Memory B cell (primary cell): ENCODE measurements around the gene ACOXL.
A peak's percentile ranks its signal among the peaks of the same experiment; 100 is the strongest.

ENCODE experiments used
- ATAC-seq: fragments of 150-1000 bp; cut with Tn5 transposase; 2 replicates; pipeline ENCODE4 v1.10.0; 2021; ENCODE audit warnings: low read depth, mild to moderate bottlenecking, moderate library complexity
- DNase-seq, 2 donors: peaks; one replicate each; pipeline ENCODE4 v3.0.0; 2022; ENCODE audit warnings: low spot score in 2 of 2
- H3K27ac Mint-ChIP-seq: one replicate; pipeline ENCODE4 v1.8.0; 2022; ENCODE audit warnings: mild to moderate bottlenecking, moderate library complexity, mixed read lengths
- H3K27me3 Mint-ChIP-seq: one replicate; pipeline ENCODE4 v1.8.0; 2022; ENCODE audit warnings: mixed read lengths
- H3K36me3 Mint-ChIP-seq: one replicate; pipeline ENCODE4 v1.8.0; 2022; ENCODE audit warnings: mild to moderate bottlenecking, mixed read lengths
- H3K4me1 Mint-ChIP-seq: one replicate; pipeline ENCODE4 v1.8.0; 2022; ENCODE audit warnings: mixed read lengths
- H3K4me3 Mint-ChIP-seq: one replicate; pipeline ENCODE4 v1.8.0; 2022; ENCODE audit warnings: mild to moderate bottlenecking, moderate library complexity, mixed read lengths
- H3K9me3 Mint-ChIP-seq: one replicate; pipeline ENCODE4 v1.8.0; 2022; ENCODE audit warnings: mixed read lengths

Gene ACOXL

GRCh38 chr2:111108745-111109271 is 376.4 kb downstream of the ACOXL start:
- no peaks in the 10 kb centered on the region for H3K9me3 Mint-ChIP-seq
- no peak overlapping the region for H3K27ac Mint-ChIP-seq
- ATAC-seq (no peak), DNase-seq (no peak)
- H3K4me1 Mint-ChIP-seq = no peaks in the 10 kb centered on the region
- no peaks in the 10 kb centered on the region for H3K36me3 Mint-ChIP-seq
- H3K27me3 Mint-ChIP-seq = peaks cover 9% of the 10 kb centered on the region
- H3K4me3 Mint-ChIP-seq = no peak overlapping the region

- Mint-ChIP-seq H3K36me3 (no peaks in the 10 kb centered on the region), H3K4me3 (no peak overlapping the region), H3K27ac (no peak overlapping the region), H3K9me3 (no peaks in the 10 kb centered on the region), H3K4me1 (no peaks in the 10 kb centered on the region), H3K27me3 (peaks cover 17% of the 10 kb centered on the region)
- DNase-seq (no peak), ATAC-seq (no peak)
Measured at GRCh38 chr2:111111101-111111755, 378.9 kb downstream of the ACOXL start.

DNA sequence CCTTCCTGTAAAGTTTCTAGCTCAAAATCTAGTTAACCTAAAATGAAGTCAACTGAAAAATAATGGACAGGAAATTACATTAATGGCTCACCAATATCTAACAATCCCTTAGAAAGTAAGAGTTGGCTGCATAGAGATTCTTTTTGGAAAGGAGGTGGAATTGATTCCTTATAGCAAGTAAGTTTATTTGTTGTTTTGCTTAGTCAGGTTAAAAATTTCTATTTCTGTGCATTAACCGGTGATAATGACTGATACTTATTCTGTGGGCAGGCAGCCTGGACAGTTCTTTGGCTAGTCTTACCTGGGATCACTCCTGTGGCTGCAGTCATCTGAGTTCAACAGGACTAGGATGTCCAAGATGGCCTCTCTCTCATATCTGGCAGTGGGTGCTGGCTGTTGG is 381.5 kb downstream of the ACOXL start:
- H3K4me1 Mint-ChIP-seq = peaks cover 14% of the 10 kb centered on the region

DNA sequence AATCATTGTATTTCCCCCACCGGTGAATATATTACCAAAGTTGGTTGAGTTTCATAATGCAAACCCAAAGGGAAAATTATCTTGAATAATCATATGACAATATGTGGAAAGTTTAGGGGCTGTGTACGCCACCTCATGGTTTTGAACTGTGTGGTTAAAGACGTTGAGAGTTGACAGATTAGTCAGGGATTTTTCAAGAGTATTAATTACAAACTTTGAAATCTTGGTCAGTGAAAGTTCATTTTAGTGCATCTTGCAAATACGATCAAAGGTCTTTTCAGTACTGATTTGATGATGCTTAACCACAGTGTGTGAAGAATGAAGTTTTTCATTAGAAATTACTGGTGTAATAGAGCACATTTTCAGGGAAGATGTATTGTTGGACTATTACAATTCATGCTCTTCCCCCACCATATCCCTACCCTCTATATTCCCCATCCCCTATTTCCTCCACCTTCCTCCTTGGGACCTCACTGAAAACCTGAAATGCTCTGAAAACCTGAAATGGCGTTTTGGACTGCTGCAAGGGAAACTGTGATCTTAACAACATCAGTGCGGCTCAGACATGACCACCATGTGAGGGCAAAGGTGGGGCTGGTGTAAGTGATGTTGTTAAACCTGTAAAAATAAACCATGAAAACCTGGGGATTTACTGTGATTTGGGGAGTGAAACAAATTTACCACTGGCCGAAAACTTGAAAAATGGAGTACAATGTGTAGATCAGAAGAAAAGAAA is 383.8 kb downstream of the ACOXL start:
- Mint-ChIP-seq H3K4me3 (no peak overlapping the region), H3K4me1 (peaks cover 19% of the 10 kb centered on the region), H3K27ac (peak overlapping the region; percentile 17), H3K36me3 (no peaks in the 10 kb centered on the region), H3K9me3 (no peaks in the 10 kb centered on the region), H3K27me3 (peaks cover 25% of the 10 kb centered on the region)
- ATAC-seq (no peak), DNase-seq (no peak)

More for the DNA sequence above, 381.5 kb downstream of the ACOXL start:
- peaks cover 25% of the 10 kb centered on the region for H3K27me3 Mint-ChIP-seq
- no peak for ATAC-seq
- DNase-seq = no peak
- H3K4me3 Mint-ChIP-seq = no peak overlapping the region
- H3K36me3 Mint-ChIP-seq = no peaks in the 10 kb centered on the region
- no peak overlapping the region for H3K27ac Mint-ChIP-seq
- no peaks in the 10 kb centered on the region for H3K9me3 Mint-ChIP-seq

GRCh38 chr2:111116843-111117597 is 384.6 kb downstream of the ACOXL start:
- peaks cover 25% of the 10 kb centered on the region for H3K27me3 Mint-ChIP-seq
- DNase-seq (peak; percentile 49 to 64), ATAC-seq (peak; percentile 25)
- H3K4me1 Mint-ChIP-seq = peaks cover 19% of the 10 kb centered on the region
- H3K27ac Mint-ChIP-seq = peak overlapping the region; percentile 17
- H3K9me3 Mint-ChIP-seq = no peaks in the 10 kb centered on the region
- H3K4me3 Mint-ChIP-seq = peak overlapping the region; percentile 89
- H3K36me3 Mint-ChIP-seq = no peaks in the 10 kb centered on the region

DNA sequence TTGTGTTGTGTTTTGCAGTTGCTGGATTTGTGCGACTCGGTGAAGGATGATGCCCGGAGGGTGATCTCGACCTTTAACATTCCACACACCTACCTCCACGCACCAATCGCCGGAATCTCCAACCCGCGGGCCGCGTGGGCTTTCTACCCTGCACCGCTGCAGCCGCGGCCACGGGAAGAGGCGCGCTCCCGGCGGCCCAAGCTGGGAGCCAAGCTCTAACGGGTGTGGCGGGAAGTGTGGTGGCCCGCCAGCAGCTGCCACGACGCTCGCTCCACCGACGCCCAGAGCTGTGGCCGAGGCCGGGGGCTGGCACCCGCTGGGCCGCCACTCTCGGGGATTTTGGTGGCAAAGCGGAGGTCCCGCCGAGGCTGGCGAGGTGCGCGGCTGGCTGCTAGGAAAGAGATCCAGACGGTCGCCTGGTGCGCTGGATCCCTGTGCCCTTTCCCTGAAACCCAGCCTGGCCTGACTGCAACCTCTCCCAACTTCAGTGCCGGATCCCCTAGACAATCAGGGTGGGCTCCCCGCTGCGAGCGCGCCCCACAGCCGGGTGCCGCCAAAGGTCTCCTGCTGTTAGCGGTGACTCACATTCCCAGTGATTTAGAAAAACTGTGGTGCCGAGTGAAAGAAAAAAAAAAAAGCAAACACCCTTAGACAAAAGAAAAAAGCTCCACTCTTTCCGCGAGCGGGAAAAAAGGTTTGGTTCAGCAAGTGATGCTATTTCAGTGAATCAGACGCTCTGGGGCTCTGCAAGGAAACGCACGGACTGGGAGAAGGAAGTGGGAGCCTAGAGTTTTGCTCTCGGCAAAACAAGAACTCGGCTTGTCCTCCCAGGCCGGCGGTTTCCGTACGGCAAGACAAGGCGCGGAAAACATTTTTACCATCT is 385.5 kb downstream of the ACOXL start:
- Mint-ChIP-seq H3K27me3 (peaks cover 24% of the 10 kb centered on the region), H3K4me1 (peaks cover 19% of the 10 kb centered on the region), H3K4me3 (peak overlapping the region; percentile 89), H3K27ac (peak overlapping the region; percentile 95), H3K36me3 (no peaks in the 10 kb centered on the region), H3K9me3 (no peaks in the 10 kb centered on the region)
- no peak for ATAC-seq
- peak; percentile 30 to 56 for DNase-seq

DNA sequence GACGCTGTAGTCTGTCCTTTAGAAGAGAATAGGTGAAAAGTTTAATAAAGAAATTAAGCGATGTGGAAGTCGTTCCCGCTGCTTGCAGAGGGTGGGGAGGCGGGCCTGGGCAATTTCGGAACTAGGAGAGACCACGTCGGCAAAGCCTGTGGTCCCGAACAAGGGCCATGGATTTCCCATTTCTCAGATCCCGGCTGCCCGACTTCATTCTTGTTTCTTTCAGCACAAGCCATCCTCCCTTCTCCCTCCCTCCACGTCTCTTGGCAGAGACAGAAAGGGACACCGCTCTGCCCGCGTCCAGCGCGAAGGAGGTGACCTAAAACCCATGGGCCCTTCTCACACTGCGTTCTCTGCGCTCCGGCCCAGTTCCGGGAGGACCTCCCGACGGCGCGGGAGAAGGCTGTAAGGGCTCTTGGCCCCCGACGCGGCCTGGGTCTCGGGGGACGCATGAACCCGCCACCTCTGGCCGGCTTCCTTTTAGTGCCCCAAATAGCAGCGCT is 386.2 kb downstream of the ACOXL start:
- Mint-ChIP-seq H3K4me3 (peak overlapping the region; percentile 89), H3K36me3 (no peaks in the 10 kb centered on the region), H3K27ac (peak overlapping the region; percentile 95), H3K27me3 (peaks cover 18% of the 10 kb centered on the region), H3K4me1 (peaks cover 19% of the 10 kb centered on the region), H3K9me3 (no peaks in the 10 kb centered on the region)
- peak in 1 of 2 donors; percentile 46 for DNase-seq
- no peak for ATAC-seq

DNA sequence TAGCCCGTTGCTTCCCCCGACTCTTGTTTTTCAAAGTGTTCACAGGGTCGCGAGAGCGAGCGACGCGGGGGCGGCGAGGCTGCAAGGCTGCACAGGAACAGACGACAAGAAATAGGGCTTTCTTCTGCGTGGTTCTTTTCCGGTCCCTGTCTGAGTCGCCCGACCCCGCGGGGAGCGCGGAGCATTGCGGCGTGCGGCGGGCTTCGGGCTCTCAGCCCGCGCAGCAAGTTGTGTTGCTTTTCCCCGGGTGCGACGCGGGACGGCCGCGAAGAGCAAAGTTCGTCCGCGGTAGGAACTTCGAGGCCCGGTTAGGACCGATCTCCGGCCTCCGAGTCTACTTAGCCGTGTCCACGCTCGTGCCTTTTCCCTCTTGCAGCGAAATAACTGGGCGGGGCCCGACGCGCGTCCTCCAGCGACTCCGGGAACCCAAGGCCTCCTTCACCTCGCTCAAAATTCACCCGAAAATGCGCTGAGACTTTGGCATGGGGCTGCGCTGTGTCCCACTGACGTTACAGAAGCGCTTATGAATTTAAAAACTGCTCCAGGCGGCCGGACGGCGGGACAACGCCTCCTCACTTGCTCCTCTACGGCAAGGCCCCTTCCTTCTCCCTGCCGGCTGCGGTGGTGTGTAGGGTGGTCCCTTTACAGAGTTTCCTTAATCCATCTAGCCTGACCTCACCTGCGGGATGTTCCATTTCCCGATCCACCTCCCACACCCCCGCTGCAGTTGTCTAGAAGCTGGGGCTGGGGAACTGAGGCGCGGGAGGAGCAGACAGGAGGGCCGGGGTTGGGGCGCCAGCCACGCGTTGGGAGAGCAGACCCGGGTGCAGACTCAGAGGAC is 386.8 kb downstream of the ACOXL start:
- ATAC-seq = no peak
- H3K4me3 Mint-ChIP-seq = peak overlapping the region; percentile 89
- DNase-seq = peak; percentile 31 to 59
- H3K27me3 Mint-ChIP-seq = peaks cover 16% of the 10 kb centered on the region
- H3K27ac Mint-ChIP-seq = peak overlapping the region; percentile 95
- H3K4me1 Mint-ChIP-seq = peaks cover 19% of the 10 kb centered on the region
- H3K9me3 Mint-ChIP-seq = no peaks in the 10 kb centered on the region
- H3K36me3 Mint-ChIP-seq = no peaks in the 10 kb centered on the region

DNA sequence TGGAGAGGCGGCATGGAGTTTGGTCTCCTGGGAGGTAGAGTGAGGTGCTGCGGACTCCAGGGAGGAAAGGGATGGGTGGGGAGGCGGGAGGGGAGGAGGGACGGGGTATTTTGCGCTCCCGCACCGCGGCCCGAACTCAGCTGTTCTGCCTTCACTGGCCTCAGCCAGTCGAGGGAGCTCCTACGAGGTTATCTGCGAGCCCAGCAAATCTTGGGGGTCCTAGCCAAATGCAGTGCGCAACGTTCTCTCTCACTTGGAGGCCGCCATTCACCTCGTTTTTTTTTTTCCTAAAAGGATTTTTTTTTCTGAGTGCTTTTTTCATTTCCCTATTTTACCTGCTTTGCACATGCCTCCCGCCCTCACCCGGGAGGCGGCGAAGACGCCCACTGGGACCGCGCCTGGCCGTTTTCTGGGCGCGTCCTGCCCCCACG is 387.5 kb downstream of the ACOXL start:
- H3K36me3 Mint-ChIP-seq = peaks cover 2% of the 10 kb centered on the region
- H3K27ac Mint-ChIP-seq = peak overlapping the region; percentile 95
- peak overlapping the region; percentile 89 for H3K4me3 Mint-ChIP-seq
- peaks cover 20% of the 10 kb centered on the region for H3K4me1 Mint-ChIP-seq
- peaks cover 15% of the 10 kb centered on the region for H3K27me3 Mint-ChIP-seq
- DNase-seq = peak in 1 of 2 donors; percentile 14
- no peaks in the 10 kb centered on the region for H3K9me3 Mint-ChIP-seq
- ATAC-seq = peak; percentile 3

- Mint-ChIP-seq H3K27ac (peak within 1 kb of the TSS; percentile 95), H3K36me3 (peaks cover 3% of the 10 kb centered on the region)
Measured at GRCh38 chr2:111120253-111121027, 388.1 kb downstream of the ACOXL start, which contains the start of gene BCL2L11. TSS of gene BCL2L11 (plus strand) at chr2:111120914. CDS start at chr2:111123746, 2,832 bp downstream.

GRCh38 chr2:111121028-111121827 is 388.9 kb downstream of the ACOXL start:
- DNase-seq (peak; percentile 54 to 66), ATAC-seq (peak; percentile 3)
- H3K9me3 Mint-ChIP-seq = no peaks in the 10 kb centered on the region
- H3K36me3 Mint-ChIP-seq = peaks cover 3% of the 10 kb centered on the region
- H3K4me3 Mint-ChIP-seq = peak overlapping the region; percentile 93
- peak overlapping the region; percentile 95 for H3K27ac Mint-ChIP-seq
- peaks cover 11% of the 10 kb centered on the region for H3K27me3 Mint-ChIP-seq
- peaks cover 21% of the 10 kb centered on the region for H3K4me1 Mint-ChIP-seq

More at GRCh38 chr2:111120253-111121027, 388.1 kb downstream of the ACOXL start, which contains the start of gene BCL2L11:
- H3K27me3 Mint-ChIP-seq = peaks cover 15% of the 10 kb centered on the region
- ATAC-seq (peak; percentile 68), DNase-seq (peak; percentile 97 to 98)
- H3K4me1 Mint-ChIP-seq = peaks cover 21% of the 10 kb centered on the region
- peak within 1 kb of the TSS; percentile 93 for H3K4me3 Mint-ChIP-seq
- no peaks in the 10 kb centered on the region for H3K9me3 Mint-ChIP-seq
